GM12892 (cell line): ENCODE data around the gene HIP1.

Source experiments
- POLR2A ChIP-seq: IDR thresholded peaks from 2 replicates; pipeline ENCODE4 v1.6.1; 2011; ENCODE audit warnings: low read depth, low read length, control low read depth
- POLR2AphosphoS5 ChIP-seq: IDR thresholded peaks from 2 replicates; pipeline ENCODE4 v1.6.1; 2011; ENCODE audit warnings: low read depth, low read length, control low read depth
- TAF1 ChIP-seq: IDR thresholded peaks from 2 replicates; pipeline ENCODE4 v1.6.1; 2011; ENCODE audit warnings: low read depth, mild to moderate bottlenecking, control low read depth, low read length, borderline replicate concordance

- TF ChIP-seq POLR2A: no peak
- TF ChIP-seq POLR2AphosphoS5: no peak
- no peak for TF ChIP-seq TAF1
Measured at GRCh38 chr7:75734586-75735458, 3.9 kb downstream of the HIP1 start.
